OCI-LY1 (cell line): ENCODE results near the gene GGN.

Experiments used
- H2AFZ ChIP-seq: fragments of 200-600 bp; sonication (generic), shearing (Covaris generic); 2 replicates; pipeline ENCODE4 v1.6.0; 2014; ENCODE audit warnings: antibody characterized with exemption, mild to moderate bottlenecking, low read length
- H3F3A ChIP-seq: fragments of 200-600 bp; sonication (generic), shearing (Covaris generic); 2 replicates; pipeline ENCODE4 v1.6.0; 2014; ENCODE audit warnings: mild to moderate bottlenecking, antibody characterized with exemption, low read length, moderate library complexity; ENCODE audit not compliant: insufficient read depth
- H3K27ac ChIP-seq: fragments of 200-600 bp; sonication (generic); 2 replicates; pipeline ENCODE4 v1.5.1; 2014; ENCODE audit warnings: low read length, mixed run types, mild to moderate bottlenecking, low read depth; ENCODE audit not compliant: poor library complexity, severe bottlenecking
- H3K27me3 ChIP-seq: fragments of 200-600 bp; sonication (generic); 2 replicates; pipeline ENCODE4 v1.6.0; 2014; ENCODE audit warnings: antibody characterized with exemption, mild to moderate bottlenecking, low read length, moderate library complexity; ENCODE audit not compliant: insufficient read depth
- H3K36me3 ChIP-seq: fragments of 200-600 bp; sonication (generic); 2 replicates; pipeline ENCODE4 v1.6.1; 2014; ENCODE audit warnings: mild to moderate bottlenecking, antibody characterized with exemption, low read length, moderate library complexity, mixed read lengths; ENCODE audit not compliant: insufficient read depth
- H3K4me1 ChIP-seq: fragments of 200-600 bp; sonication (generic); 2 replicates; pipeline ENCODE4 v1.5.1; 2014; ENCODE audit warnings: mild to moderate bottlenecking, low read length, moderate library complexity; ENCODE audit not compliant: insufficient read depth, severe bottlenecking
- H3K4me2 ChIP-seq: fragments of 200-600 bp; sonication (generic), shearing (Covaris generic); 2 replicates; pipeline ENCODE4 v1.6.1; 2014; ENCODE audit warnings: low read length
- H3K4me3 ChIP-seq: fragments of 200-600 bp; sonication (generic); 2 replicates; pipeline ENCODE4 v1.5.1; 2014; ENCODE audit warnings: low read length, low read depth, mild to moderate bottlenecking, mixed read lengths; ENCODE audit not compliant: poor library complexity, severe bottlenecking
- H3K79me2 ChIP-seq: fragments of 200-600 bp; shearing (Covaris generic); 2 replicates; pipeline ENCODE4 v1.6.1; 2016; ENCODE audit warnings: mixed run types, low read length, mixed read lengths; ENCODE audit not compliant: insufficient read depth
- H3K9ac ChIP-seq: fragments of 200-600 bp; sonication (generic), shearing (Covaris generic); 2 replicates; pipeline ENCODE4 v1.6.1; 2014; ENCODE audit warnings: mild to moderate bottlenecking, low read length, mixed read lengths
- H3K9me2 ChIP-seq: fragments of 200-600 bp; sonication (generic), shearing (Covaris generic); 2 replicates; pipeline ENCODE4 v1.6.1; 2014; ENCODE audit warnings: low read depth, mild to moderate bottlenecking, low read length, mixed read lengths
- H3K9me3 ChIP-seq: fragments of 200-600 bp; shearing (Covaris generic); 2 replicates; pipeline ENCODE4 v1.6.1; 2014; ENCODE audit warnings: low read length, mixed read lengths
- H4K20me1 ChIP-seq: fragments of 200-600 bp; sonication (generic), shearing (Covaris generic); 2 replicates; pipeline ENCODE4 v1.6.0; 2016; ENCODE audit warnings: mild to moderate bottlenecking, low read length; ENCODE audit not compliant: insufficient read depth
- EZH2 ChIP-seq: fragments of 200-600 bp; sonication (generic), shearing (Covaris generic); IDR thresholded peaks from 2 replicates; pipeline ENCODE4 v1.8.0; 2017; ENCODE audit warnings: borderline replicate concordance, mixed run types, mild to moderate bottlenecking, antibody characterized with exemption, low read length, moderate library complexity, mixed read lengths
- TF ChIP-seq, protein P1 (sequence below): fragments of 200-600 bp; sonication (generic), shearing (Covaris generic); IDR thresholded peaks from 2 replicates; pipeline ENCODE4 v1.5.1; 2017; ENCODE audit warnings: mild to moderate bottlenecking, antibody characterized with exemption, low read length, moderate library complexity, mixed read lengths

The GGN gene

DNA sequence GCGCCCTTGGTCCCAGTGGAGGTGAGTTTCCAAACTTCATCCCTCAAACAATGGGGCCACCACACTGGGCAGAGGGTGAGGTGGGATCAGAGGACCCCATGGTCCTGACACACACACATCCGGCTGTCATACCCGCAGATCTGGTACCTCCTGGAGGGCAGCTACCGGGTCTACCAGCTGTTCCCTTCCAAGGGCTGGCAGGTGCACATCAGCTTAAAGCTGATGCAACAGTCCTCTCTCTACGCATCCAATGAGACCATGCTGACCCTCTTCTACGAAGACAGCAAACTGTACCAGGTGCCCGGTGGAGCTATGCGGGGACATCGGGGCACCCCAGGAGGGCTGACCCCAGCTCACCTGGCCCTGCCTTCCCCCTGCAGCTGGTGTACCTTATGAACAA is 27.5 kb downstream of the GGN start:
- Histone ChIP-seq H3K36me3 (no peaks in the 10 kb centered on the region), H3K4me3 (no peak overlapping the region), H3K4me1 (peaks cover 8% of the 10 kb centered on the region), H3K4me2 (no peak overlapping the region), H3K27ac (no peak overlapping the region), H3K9me3 (no peaks in the 10 kb centered on the region), H3K79me2 (no peaks in the 10 kb centered on the region), H2AFZ (no peak overlapping the region), H3F3A (no peaks in the 10 kb centered on the region), H3K27me3 (peaks cover 6% of the 10 kb centered on the region; the same call in 1 of the 2 replicates), H3K9me2 (no peaks in the 10 kb centered on the region), H3K9ac (no peak overlapping the region), H4K20me1 (no peaks in the 10 kb centered on the region)
- TF ChIP-seq EZH2: no peak
- TF ChIP-seq, protein P1, sequence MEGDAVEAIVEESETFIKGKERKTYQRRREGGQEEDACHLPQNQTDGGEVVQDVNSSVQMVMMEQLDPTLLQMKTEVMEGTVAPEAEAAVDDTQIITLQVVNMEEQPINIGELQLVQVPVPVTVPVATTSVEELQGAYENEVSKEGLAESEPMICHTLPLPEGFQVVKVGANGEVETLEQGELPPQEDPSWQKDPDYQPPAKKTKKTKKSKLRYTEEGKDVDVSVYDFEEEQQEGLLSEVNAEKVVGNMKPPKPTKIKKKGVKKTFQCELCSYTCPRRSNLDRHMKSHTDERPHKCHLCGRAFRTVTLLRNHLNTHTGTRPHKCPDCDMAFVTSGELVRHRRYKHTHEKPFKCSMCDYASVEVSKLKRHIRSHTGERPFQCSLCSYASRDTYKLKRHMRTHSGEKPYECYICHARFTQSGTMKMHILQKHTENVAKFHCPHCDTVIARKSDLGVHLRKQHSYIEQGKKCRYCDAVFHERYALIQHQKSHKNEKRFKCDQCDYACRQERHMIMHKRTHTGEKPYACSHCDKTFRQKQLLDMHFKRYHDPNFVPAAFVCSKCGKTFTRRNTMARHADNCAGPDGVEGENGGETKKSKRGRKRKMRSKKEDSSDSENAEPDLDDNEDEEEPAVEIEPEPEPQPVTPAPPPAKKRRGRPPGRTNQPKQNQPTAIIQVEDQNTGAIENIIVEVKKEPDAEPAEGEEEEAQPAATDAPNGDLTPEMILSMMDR: no peak

DNA sequence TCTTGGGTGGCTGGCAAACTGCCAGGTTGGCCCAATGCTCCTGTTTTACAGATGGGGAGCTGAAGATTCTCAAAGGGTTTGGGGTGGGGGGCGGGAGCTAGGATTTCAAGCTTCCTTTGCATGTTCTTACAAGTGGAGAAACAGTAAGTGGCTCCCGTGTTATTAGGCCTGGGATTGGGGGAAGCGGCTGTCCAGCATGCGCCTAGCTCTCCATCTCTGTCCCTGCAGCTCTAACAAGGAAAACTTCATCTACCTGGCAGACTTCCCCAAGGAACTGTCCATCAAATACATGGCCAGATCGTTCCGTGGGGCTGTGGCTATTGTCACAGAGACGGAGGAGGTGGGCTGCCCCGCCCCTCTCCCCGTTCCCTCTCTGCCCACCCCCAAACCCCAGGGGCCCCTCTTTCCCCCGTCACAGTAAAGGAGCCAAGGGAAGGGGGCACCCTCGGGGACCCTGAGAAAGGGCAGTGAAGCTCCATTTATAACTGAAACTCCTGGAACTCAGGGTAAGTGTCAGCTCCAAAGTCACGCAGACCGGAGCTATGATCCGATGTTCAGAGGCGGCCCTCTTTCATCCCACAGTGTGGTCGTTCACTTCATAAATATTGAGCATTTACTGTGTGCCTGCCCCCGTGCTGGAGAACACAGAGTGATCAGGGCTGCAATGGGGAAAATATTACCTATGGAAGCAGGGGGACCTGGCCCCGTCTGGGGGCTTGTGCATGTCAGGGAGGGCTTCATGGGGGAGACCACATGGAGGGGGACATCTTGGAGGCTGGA is 28.4 kb downstream of the GGN start:
- TF ChIP-seq, protein P1: no peak
- no peak for TF ChIP-seq EZH2

DNA sequence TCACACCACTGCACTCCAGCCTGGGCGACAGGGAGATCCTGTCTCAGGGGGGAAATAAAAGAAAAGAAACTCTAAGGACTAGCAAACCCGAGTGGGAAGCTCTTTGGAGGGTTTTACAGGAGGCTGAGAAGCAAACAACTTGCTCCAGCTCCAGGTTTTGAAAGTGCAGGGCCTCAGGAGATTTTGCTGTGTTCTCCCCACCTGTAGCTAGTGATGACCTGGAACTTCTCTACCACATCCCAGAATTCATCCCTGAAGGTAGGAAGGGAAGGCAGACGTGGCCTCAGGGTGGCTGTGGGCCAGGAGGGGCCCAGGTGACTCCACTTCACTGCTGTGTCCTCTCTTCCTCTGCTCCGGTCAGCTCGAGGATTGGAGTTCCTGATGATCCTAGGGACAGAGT is 29.8 kb downstream of the GGN start:
- Histone ChIP-seq H4K20me1 (no peaks in the 10 kb centered on the region), H3K9me3 (no peaks in the 10 kb centered on the region), H3K36me3 (no peaks in the 10 kb centered on the region), H3K9ac (no peak overlapping the region), H3F3A (no peaks in the 10 kb centered on the region), H3K79me2 (no peaks in the 10 kb centered on the region), H3K4me2 (no peak overlapping the region), H2AFZ (no peak overlapping the region), H3K9me2 (no peaks in the 10 kb centered on the region), H3K27me3 (peaks cover 10% of the 10 kb centered on the region; the same call in 1 of the 2 replicates), H3K27ac (no peak overlapping the region), H3K4me3 (no peak overlapping the region), H3K4me1 (peaks cover 8% of the 10 kb centered on the region)
- TF ChIP-seq, protein P1: no peak
- no peak for TF ChIP-seq EZH2

More for the DNA sequence above, 28.4 kb downstream of the GGN start:
- peaks cover 8% of the 10 kb centered on the region for H3K4me1 ChIP-seq
- no peaks in the 10 kb centered on the region for H3K79me2 ChIP-seq
- no peaks in the 10 kb centered on the region for H3K9me2 ChIP-seq
- H3K27ac ChIP-seq: no peak overlapping the region
- H4K20me1 ChIP-seq: no peaks in the 10 kb centered on the region
- H3K9ac ChIP-seq: no peak overlapping the region
- H3F3A ChIP-seq: no peaks in the 10 kb centered on the region
- no peak overlapping the region for H3K4me3 ChIP-seq
- H3K36me3 ChIP-seq: no peaks in the 10 kb centered on the region
- no peak overlapping the region for H2AFZ ChIP-seq
- H3K4me2 ChIP-seq: no peak overlapping the region
- H3K27me3 ChIP-seq: peaks cover 10% of the 10 kb centered on the region; the same call in 1 of the 2 replicates
- no peaks in the 10 kb centered on the region for H3K9me3 ChIP-seq
